RWPE1 (cell line): ENCODE measurements around the gene TACSTD2.
A peak's percentile ranks its signal among the peaks of the same experiment; 100 is the strongest.

ENCODE experiments used
- CTCF ChIA-PET: fragments of 350-600 bp; sonication (Branson Sonifier 250); formaldehyde crosslinking; extraction: SDS; loops from one replicate; lab custom pipeline; 2021; lab: Yijun Ruan, JAX
- POLR2A ChIA-PET: fragments of 400-600 bp; formaldehyde crosslinking; extraction: SDS; loops from one replicate; lab custom pipeline; 2020; ENCODE audit warnings: antibody characterized with exemption; ENCODE audit not compliant: low non-redundant PET; lab: Yijun Ruan, JAX
- DNase-seq: peaks from one replicate; pipeline ENCODE4 v3.0.0; 2012; ENCODE audit warnings: low spot score
- H3K27ac ChIP-seq: fragments of 450-650 bp; 2 replicates; pipeline ENCODE4 v1.5.1; 2017
- CTCF ChIP-seq: fragments of 450-650 bp; conservative IDR thresholded peaks from 2 replicates; pipeline ENCODE4 v1.5.1; 2017; ENCODE audit warnings: low read depth, mild to moderate bottlenecking

TACSTD2 gene

GRCh38 chr1:58576325-58576726 is 726 bp downstream of the TACSTD2 start:
- no peak for TF ChIP-seq CTCF
- CTCF ChIA-PET: interaction anchor here (1.9 kb wide), 1 partner anchor 76 kb away, joined by 13 read pairs; no protein-coding TSS in a partner anchor
- DNase-seq: no peak
- POLR2A ChIA-PET: interaction anchor here (1.1 kb wide), 1 partner anchor 30 kb away, joined by 3 read pairs; the partner anchor contains the start of gene OMA1
- peak overlapping the region; percentile 93 for H3K27ac ChIP-seq

- CTCF ChIA-PET: interaction anchor here (0.7 to 1.9 kb wide), 4 partner anchors 29 to 193 kb away, joined by 3 to 13 read pairs (median 5); partner anchors contain the start of gene OMA1
Measured at GRCh38 chr1:58575551-58576324, 1.3 kb downstream of the TACSTD2 start.

GRCh38 chr1:58574816-58575215 is 2.2 kb downstream of the TACSTD2 start:
- no peak for DNase-seq
- peak overlapping the region; percentile 54 for H3K27ac ChIP-seq
- ChIA-PET CTCF (interaction anchor here (1.5 to 1.6 kb wide), 2 partner anchors 28 to 79 kb away, joined by 4 to 6 read pairs; partner anchors contain the start of gene OMA1), POLR2A (no interaction called here)
- no peak for TF ChIP-seq CTCF

More at GRCh38 chr1:58575551-58576324, 1.3 kb downstream of the TACSTD2 start:
- H3K27ac ChIP-seq: peak overlapping the region; percentile 93
- TF ChIP-seq CTCF: no peak
- POLR2A ChIA-PET: interaction anchor here (1.1 kb wide), 1 partner anchor 29 kb away, joined by 3 read pairs; the partner anchor contains the start of gene OMA1
- DNase-seq: peak; percentile 49

GRCh38 chr1:58573705-58574591 is 3.1 kb downstream of the TACSTD2 start:
- H3K27ac ChIP-seq: peak overlapping the region; percentile 57
- CTCF ChIA-PET: interaction anchor here (1.6 kb wide), 1 partner anchor 80 kb away, joined by 4 read pairs; no protein-coding TSS in a partner anchor
- POLR2A ChIA-PET: no interaction called here
- no peak for TF ChIP-seq CTCF
- DNase-seq: peak; percentile 42

- ChIA-PET POLR2A (interaction anchor here (0.8 to 1.0 kb wide), 3 partner anchors 11 to 33 kb away, joined by 3 read pairs; partner anchors contain the start of gene OMA1), CTCF (interaction anchor here (1.3 kb wide), 1 partner anchor 26 kb away, joined by 7 read pairs; the partner anchor contains the start of gene OMA1)
- DNase-seq: no peak
- peak overlapping the region; percentile 71 for H3K27ac ChIP-seq
- no peak for TF ChIP-seq CTCF
Measured at GRCh38 chr1:58573138-58573537, 3.9 kb downstream of the TACSTD2 start.

- no peak for TF ChIP-seq CTCF
- CTCF ChIA-PET: interaction anchor here (0.6 to 2.0 kb wide), 3 partner anchors 9 to 80 kb away, joined by 3 to 9 read pairs (median 7); partner anchors contain the start of gene OMA1
- POLR2A ChIA-PET: interaction anchor here (0.8 to 1.0 kb wide), 3 partner anchors 11 to 33 kb away, joined by 3 read pairs; partner anchors contain the start of gene OMA1
- peak overlapping the region; percentile 71 for H3K27ac ChIP-seq
- peak; percentile 83 for DNase-seq
Measured at GRCh38 chr1:58572690-58573089, 4.4 kb downstream of the TACSTD2 start.
